ENCODE measurements around the gene PEPD. TPM values are rescaled to one million over a fixed set of nuclear protein-coding genes. Genes with fewer than 3 reads are reported as not detected.

PEPD gene
- total RNA-seq, 1 donor from 2014 or later = 24.0 TPM

DNA sequence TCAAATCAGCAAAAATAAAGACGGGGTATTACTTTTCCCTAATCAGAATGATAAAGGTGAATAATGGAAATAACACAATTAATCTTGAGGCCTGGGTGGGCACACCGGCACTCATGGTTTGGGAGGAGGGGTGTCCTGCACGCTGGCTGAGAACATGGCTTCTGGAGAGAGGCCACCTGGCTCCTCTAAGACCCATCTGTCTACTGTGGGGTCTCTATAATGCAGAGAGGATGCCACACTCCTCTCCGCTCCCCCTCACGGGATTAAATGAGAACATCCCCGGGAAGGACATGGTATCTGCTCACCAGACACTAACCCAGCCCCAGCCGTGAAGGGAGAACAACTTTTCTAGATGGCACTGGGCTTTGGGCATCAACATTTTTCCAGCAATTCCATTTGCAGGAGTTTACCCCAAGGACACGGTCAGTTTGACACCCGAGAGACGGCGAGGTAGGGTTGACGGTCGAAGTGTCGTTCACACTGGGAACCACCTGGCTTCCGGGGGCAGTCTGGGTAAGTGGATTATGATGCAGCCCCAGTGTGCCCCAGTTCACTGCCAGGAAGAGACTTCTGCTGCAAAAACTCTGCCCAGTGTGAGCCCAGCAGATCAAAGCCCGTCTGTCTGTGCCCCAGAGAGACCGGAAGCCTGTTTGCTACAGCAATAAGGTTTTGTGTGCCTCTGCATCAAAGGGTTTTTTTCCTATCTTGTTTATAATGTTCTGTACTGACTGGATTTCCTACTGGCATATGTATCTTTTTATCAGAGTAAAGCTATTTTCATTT is 91.5 kb downstream of the PEPD start:
- Histone ChIP-seq H3K36me3 (ENCODE audit: control insufficient read depth in 3 of 3, insufficient read depth in 3 of 3, low read length in 3 of 3) (no peaks in the 10 kb centered on the region), H3K4me1 (ENCODE audit: control insufficient read depth in 3 of 3, insufficient read depth in 3 of 3, low read length in 3 of 3) (peaks cover 0 to 2% (median 0%) of the 10 kb centered on the region in 3 donors), H3K27ac (ENCODE audit: low read depth, low read length) (no peak overlapping the region), H3K4me3 (ENCODE audit: low read length in 3 of 3) (no peak overlapping the region), H3K27me3 (ENCODE audit: control insufficient read depth in 3 of 3, insufficient read depth in 3 of 3, low read length in 3 of 3) (no peaks in the 10 kb centered on the region), H3K9me3 (ENCODE audit: control insufficient read depth in 3 of 3, low read length in 3 of 3) (no peaks in the 10 kb centered on the region), H3K9ac (ENCODE audit: low read depth in 1 of 3, low read length in 3 of 3) (no peak overlapping the region)

DNA sequence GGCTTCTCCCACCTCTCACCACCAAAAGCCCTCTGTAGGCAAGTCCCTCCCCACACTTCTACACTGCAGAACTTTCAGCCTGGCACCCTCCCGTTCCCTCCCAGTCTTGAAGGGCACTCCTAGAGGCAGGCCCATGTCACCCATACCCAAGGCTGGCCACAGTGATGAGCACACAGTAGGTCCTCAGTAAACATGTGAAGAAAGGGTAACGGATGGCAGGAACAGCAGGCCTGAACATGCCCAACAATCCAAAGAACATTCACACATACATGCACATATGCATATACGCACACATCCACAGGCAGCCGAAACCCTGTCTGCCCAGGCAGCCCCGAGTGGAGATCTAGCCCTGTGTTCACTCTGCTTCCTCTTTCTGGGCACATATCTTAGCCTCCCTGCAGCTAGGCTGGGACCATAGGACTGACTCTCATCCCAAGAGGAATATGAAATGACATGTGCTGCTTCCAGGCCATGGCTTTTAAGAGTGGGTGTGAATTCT is 92.9 kb downstream of the PEPD start:
- H3K4me1 ChIP-seq (ENCODE audit: control insufficient read depth in 3 of 3, insufficient read depth in 3 of 3, low read length in 3 of 3) = peaks cover 0 to 2% (median 0%) of the 10 kb centered on the region in 3 donors
- no peaks in the 10 kb centered on the region for H3K27me3 ChIP-seq (ENCODE audit: control insufficient read depth in 3 of 3, insufficient read depth in 3 of 3, low read length in 3 of 3)
- H3K27ac ChIP-seq (ENCODE audit: low read depth, low read length) = no peak overlapping the region
- H3K9ac ChIP-seq (ENCODE audit: low read depth in 1 of 3, low read length in 3 of 3) = no peak overlapping the region
- H3K4me3 ChIP-seq (ENCODE audit: low read length in 3 of 3) = no peak overlapping the region
- H3K36me3 ChIP-seq (ENCODE audit: control insufficient read depth in 3 of 3, insufficient read depth in 3 of 3, low read length in 3 of 3) = no peaks in the 10 kb centered on the region
- H3K9me3 ChIP-seq (ENCODE audit: control insufficient read depth in 3 of 3, low read length in 3 of 3) = no peaks in the 10 kb centered on the region

DNA sequence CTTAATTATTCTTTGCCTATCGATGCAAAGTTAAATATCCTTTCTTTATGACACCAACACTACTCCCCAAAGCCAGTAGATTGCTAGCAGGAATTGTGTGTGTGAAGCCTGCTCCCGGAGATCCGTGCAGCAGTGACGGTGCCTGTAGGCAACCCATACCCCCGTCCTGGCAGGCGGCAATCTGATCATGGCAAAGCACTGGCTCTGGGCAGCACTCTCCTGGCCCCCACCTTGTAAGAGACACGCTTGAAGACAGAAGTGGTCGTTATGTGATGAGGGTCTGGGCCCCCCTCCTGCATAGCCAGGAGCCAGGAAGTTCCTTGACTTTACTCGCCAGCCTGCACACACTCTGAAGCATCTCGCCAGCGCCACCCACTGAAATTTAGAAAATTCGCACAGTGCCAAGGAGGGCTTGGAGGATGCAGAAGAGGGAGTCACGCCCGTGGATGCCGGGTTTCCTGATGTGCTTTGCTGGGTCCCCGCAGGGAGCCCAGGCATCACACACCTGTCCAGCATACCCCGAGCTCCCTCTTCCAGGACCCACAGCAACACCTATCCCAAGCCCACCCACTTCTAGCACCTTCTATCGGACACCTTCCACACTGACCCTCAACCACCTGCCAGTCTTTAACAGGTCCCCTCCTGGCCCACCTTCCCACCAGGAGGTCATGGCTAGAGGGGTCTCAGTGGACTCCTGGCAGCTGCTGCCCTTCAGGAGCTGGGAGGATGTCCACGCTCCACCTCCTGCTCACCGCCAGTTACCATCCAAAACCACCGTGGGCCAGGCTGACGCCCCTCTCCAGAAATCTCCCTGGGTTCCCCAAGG is 93.6 kb downstream of the PEPD start:
- no peaks in the 10 kb centered on the region for H3K36me3 ChIP-seq (ENCODE audit: control insufficient read depth in 3 of 3, insufficient read depth in 3 of 3, low read length in 3 of 3)
- H3K9ac ChIP-seq (ENCODE audit: low read depth in 1 of 3, low read length in 3 of 3) = no peak overlapping the region
- no peaks in the 10 kb centered on the region for H3K27me3 ChIP-seq (ENCODE audit: control insufficient read depth in 3 of 3, insufficient read depth in 3 of 3, low read length in 3 of 3)
- H3K4me1 ChIP-seq (ENCODE audit: control insufficient read depth in 3 of 3, insufficient read depth in 3 of 3, low read length in 3 of 3) = peaks cover 0 to 2% (median 0%) of the 10 kb centered on the region in 3 donors
- no peak overlapping the region for H3K4me3 ChIP-seq (ENCODE audit: low read length in 3 of 3)
- no peak overlapping the region for H3K27ac ChIP-seq (ENCODE audit: low read depth, low read length)
- H3K9me3 ChIP-seq (ENCODE audit: control insufficient read depth in 3 of 3, low read length in 3 of 3) = no peaks in the 10 kb centered on the region

DNA sequence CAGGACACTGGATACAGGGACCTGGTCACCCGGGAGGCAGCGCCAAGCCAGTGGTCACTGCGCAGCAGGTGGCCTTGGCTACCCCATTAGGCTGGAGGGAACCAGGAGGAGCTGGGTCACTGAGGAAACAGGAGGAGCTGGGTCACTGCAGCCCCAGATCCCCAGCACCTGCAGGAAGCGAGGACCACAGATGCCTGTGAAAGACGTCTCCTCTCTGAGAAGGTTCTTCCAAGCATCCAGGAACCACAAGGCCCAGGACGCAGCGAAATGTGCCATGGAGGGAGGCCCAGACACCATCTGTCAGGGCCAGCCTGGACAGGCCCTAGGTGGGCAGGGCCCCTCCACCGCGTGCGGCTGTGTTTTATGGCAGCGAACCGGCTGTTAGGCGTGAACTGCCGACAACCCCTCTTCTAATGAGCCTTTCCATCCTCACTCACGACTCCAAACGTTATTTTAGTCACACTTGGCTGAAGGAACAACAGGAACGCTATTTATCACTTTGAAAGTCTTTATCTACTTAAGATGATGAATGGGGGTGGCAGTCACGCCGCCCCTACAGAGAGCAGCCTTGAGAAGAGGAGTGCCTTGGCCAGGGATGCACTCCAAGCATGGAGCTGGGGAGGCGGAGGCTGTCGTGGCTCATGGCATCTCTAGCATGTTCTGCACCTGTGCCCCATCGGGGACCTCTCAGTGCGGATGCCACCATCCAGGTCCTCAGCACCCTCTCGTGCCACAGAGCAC is 94.8 kb downstream of the PEPD start:
- no peaks in the 10 kb centered on the region for H3K36me3 ChIP-seq (ENCODE audit: control insufficient read depth in 3 of 3, insufficient read depth in 3 of 3, low read length in 3 of 3)
- H3K27me3 ChIP-seq (ENCODE audit: control insufficient read depth in 3 of 3, insufficient read depth in 3 of 3, low read length in 3 of 3) = no peaks in the 10 kb centered on the region
- no peak overlapping the region for H3K9ac ChIP-seq (ENCODE audit: low read depth in 1 of 3, low read length in 3 of 3)
- H3K9me3 ChIP-seq (ENCODE audit: control insufficient read depth in 3 of 3, low read length in 3 of 3) = no peaks in the 10 kb centered on the region
- no peaks in the 10 kb centered on the region for H3K4me1 ChIP-seq (ENCODE audit: control insufficient read depth in 3 of 3, insufficient read depth in 3 of 3, low read length in 3 of 3)
- no peak overlapping the region for H3K4me3 ChIP-seq (ENCODE audit: low read length in 3 of 3)
- no peak overlapping the region for H3K27ac ChIP-seq (ENCODE audit: low read depth, low read length)

DNA sequence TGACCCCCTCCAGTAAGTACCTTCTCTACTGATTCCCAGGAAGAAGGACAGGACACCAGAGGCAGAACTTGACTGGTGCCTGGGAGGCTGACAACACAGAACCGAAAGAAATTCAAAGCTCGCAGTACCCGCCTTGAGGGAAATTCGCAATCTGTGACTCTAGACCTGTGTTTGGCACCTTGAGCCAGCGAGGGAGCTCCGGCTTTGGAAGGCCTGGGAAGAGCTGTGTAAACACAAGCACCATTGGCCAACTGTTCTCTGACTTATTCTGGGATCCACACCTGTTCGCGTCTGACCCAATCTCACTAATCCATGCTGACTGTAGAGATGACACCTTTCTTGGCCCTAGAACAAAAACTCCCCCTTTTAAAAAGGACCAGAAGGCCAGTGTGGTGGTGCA is 97.4 kb downstream of the PEPD start:
- H3K36me3 ChIP-seq (ENCODE audit: control insufficient read depth in 3 of 3, insufficient read depth in 3 of 3, low read length in 3 of 3) = no peaks in the 10 kb centered on the region
- no peak overlapping the region for H3K9ac ChIP-seq (ENCODE audit: low read depth in 1 of 3, low read length in 3 of 3)
- no peaks in the 10 kb centered on the region for H3K27me3 ChIP-seq (ENCODE audit: control insufficient read depth in 3 of 3, insufficient read depth in 3 of 3, low read length in 3 of 3)
- no peaks in the 10 kb centered on the region for H3K9me3 ChIP-seq (ENCODE audit: control insufficient read depth in 3 of 3, low read length in 3 of 3)
- no peak overlapping the region for H3K27ac ChIP-seq (ENCODE audit: low read depth, low read length)
- no peaks in the 10 kb centered on the region for H3K4me1 ChIP-seq (ENCODE audit: control insufficient read depth in 3 of 3, insufficient read depth in 3 of 3, low read length in 3 of 3)
- no peak overlapping the region for H3K4me3 ChIP-seq (ENCODE audit: low read length in 3 of 3)

DNA sequence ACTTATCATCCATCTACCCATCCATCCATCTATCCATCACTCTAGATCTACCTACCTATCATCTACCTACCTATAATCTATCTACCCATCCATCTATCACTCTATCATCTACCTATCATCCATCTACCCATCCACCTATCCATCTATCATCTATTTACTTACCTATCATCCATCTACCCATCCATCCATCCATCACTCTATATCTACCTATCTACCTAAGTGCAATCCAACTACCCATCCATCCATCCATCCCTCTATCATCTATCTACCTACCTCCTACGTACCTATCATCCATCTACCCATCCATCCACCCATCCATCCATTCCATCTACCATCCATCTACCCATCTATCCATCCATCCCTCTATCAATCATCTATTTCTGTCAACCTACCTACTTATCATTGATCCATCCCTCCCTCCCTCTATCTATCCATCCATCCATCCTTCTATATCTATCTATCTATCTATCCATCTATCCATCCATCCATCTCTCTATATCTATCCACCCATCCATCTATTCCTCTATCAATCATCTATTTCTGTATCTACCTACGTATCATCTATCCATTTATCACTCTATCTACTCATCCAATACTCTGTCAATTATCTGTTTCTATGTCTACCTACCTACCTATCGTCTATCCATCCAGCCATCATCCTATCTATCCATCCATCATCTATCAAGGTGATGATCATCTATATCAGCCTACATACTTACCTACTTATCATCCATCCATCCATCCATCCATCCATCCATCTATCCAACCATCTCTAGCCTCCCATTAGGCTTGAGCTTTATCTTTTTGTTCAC is 99.0 kb downstream of the PEPD start:
- H3K9ac ChIP-seq (ENCODE audit: low read depth in 1 of 3, low read length in 3 of 3) = no peak overlapping the region

DNA sequence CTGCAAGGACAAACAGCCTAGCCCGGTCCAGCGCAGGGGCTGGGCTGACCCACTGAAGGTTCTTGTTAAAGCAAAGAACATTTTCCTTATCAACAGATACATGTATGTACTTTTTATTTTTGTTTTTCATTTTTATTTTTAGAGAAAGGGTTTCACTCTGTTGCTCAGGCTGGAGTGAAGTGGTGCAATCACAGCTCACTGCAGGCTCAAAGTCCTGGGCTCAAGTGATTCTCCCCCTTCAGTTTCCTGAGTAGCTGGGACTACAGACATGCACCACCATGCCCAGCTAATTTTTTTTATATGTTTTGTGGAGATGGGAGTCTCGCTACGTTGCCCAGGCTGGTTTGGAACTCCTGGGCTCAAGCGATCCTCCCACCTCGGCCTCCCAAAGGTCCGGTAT is 100.2 kb downstream of the PEPD start:
- Histone ChIP-seq H3K27ac (ENCODE audit: low read depth, low read length) (no peak overlapping the region), H3K9ac (ENCODE audit: low read depth in 1 of 3, low read length in 3 of 3) (no peak overlapping the region), H3K36me3 (ENCODE audit: control insufficient read depth in 3 of 3, insufficient read depth in 3 of 3, low read length in 3 of 3) (no peaks in the 10 kb centered on the region), H3K27me3 (ENCODE audit: control insufficient read depth in 3 of 3, insufficient read depth in 3 of 3, low read length in 3 of 3) (no peaks in the 10 kb centered on the region), H3K4me3 (ENCODE audit: low read length in 3 of 3) (no peak overlapping the region), H3K9me3 (ENCODE audit: control insufficient read depth in 3 of 3, low read length in 3 of 3) (no peaks in the 10 kb centered on the region), H3K4me1 (ENCODE audit: control insufficient read depth in 3 of 3, insufficient read depth in 3 of 3, low read length in 3 of 3) (peaks cover 4 to 6% (median 5%) of the 10 kb centered on the region in 3 donors)

More for the DNA sequence above, 99.0 kb downstream of the PEPD start:
- H3K9me3 ChIP-seq (ENCODE audit: control insufficient read depth in 3 of 3, low read length in 3 of 3) = no peaks in the 10 kb centered on the region
- H3K4me3 ChIP-seq (ENCODE audit: low read length in 3 of 3) = no peak overlapping the region
- H3K27me3 ChIP-seq (ENCODE audit: control insufficient read depth in 3 of 3, insufficient read depth in 3 of 3, low read length in 3 of 3) = no peaks in the 10 kb centered on the region
- no peaks in the 10 kb centered on the region for H3K36me3 ChIP-seq (ENCODE audit: control insufficient read depth in 3 of 3, insufficient read depth in 3 of 3, low read length in 3 of 3)
- H3K4me1 ChIP-seq (ENCODE audit: control insufficient read depth in 3 of 3, insufficient read depth in 3 of 3, low read length in 3 of 3) = no peaks in the 10 kb centered on the region
- no peak overlapping the region for H3K27ac ChIP-seq (ENCODE audit: low read depth, low read length)

DNA sequence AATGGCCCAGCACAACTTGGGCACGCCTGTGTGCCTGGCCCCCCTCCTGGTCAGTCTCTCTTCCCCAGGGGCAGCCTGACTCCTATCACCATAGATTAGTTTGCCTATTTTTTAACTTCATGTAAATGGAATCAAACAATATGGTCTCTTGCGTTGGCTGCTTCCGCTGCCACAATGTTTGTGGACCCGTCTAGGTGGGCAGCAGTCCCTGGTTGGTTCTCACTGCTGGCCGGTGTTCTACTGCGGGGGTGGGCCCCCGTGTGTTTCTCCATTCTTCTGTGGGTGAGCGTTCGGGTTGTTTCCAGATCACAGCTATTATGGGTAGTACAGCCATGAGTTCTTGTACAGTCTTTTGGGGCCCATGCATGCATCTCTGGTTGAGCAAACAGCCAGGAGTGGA is 100.8 kb downstream of the PEPD start:
- H3K4me3 ChIP-seq (ENCODE audit: low read length in 3 of 3) = no peak overlapping the region
- H3K27ac ChIP-seq (ENCODE audit: low read depth, low read length) = no peak overlapping the region
- peaks cover 6 to 7% (median 7%) of the 10 kb centered on the region in 3 donors for H3K4me1 ChIP-seq (ENCODE audit: control insufficient read depth in 3 of 3, insufficient read depth in 3 of 3, low read length in 3 of 3)

DNA sequence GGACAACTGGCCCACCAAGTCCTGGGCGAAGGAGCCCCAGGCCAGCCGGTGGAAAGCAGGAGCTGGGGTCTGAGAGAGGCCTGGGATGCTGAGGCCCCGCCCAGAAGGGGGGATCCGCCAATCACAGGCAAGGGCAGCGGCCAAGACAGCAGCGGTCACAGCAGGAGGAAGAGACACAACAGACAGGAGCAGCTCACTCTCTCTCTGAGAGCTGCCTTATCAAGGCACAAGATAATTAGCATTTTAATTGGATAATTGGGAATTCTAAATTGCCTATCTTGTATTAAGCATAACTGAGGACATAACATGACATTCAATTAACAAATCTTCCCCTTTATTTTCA is 101.8 kb downstream of the PEPD start:
- H3K27ac ChIP-seq (ENCODE audit: low read depth, low read length) = no peak overlapping the region
- H3K4me1 ChIP-seq (ENCODE audit: control insufficient read depth in 3 of 3, insufficient read depth in 3 of 3, low read length in 3 of 3) = peaks cover 6 to 7% (median 7%) of the 10 kb centered on the region in 3 donors
- no peak overlapping the region for H3K4me3 ChIP-seq (ENCODE audit: low read length in 3 of 3)
- H3K9ac ChIP-seq (ENCODE audit: low read depth in 1 of 3, low read length in 3 of 3) = no peak overlapping the region
- no peaks in the 10 kb centered on the region for H3K27me3 ChIP-seq (ENCODE audit: control insufficient read depth in 3 of 3, insufficient read depth in 3 of 3, low read length in 3 of 3)
- no peaks in the 10 kb centered on the region for H3K9me3 ChIP-seq (ENCODE audit: control insufficient read depth in 3 of 3, low read length in 3 of 3)
- H3K36me3 ChIP-seq (ENCODE audit: control insufficient read depth in 3 of 3, insufficient read depth in 3 of 3, low read length in 3 of 3) = no peaks in the 10 kb centered on the region

More for the DNA sequence above, 100.8 kb downstream of the PEPD start:
- Histone ChIP-seq H3K27me3 (ENCODE audit: control insufficient read depth in 3 of 3, insufficient read depth in 3 of 3, low read length in 3 of 3) (no peaks in the 10 kb centered on the region), H3K9me3 (ENCODE audit: control insufficient read depth in 3 of 3, low read length in 3 of 3) (no peaks in the 10 kb centered on the region), H3K36me3 (ENCODE audit: control insufficient read depth in 3 of 3, insufficient read depth in 3 of 3, low read length in 3 of 3) (no peaks in the 10 kb centered on the region), H3K9ac (ENCODE audit: low read depth in 1 of 3, low read length in 3 of 3) (no peak overlapping the region)
